Thoracic aorta (tissue), 2 donors: ENCODE data around the gene WDFY4. TPM values are rescaled to one million over a fixed set of nuclear protein-coding genes. Genes with fewer than 3 reads are reported as not detected.

ENCODE experiments used
- ATAC-seq: fragments of 150-250 bp; one replicate; pipeline ENCODE4 v1.8.0; 2017; ENCODE audit warnings: low read depth; ENCODE audit not compliant: insufficient number of reproducible peaks, low FRiP score
- DNase-seq: peaks from one replicate; pipeline ENCODE4 v3.0.0-alpha.2; 2020; ENCODE audit warnings: low spot score
- H3K27ac ChIP-seq, 2 donors: fragments of 200-600 bp; sonication (generic); 1 replicate in 1 of 2; 2 replicates in 1 of 2; pipeline ENCODE4 v1.5.1; 2016; ENCODE audit warnings: mild to moderate bottlenecking in 2 of 2, moderate library complexity in 2 of 2
- H3K27me3 ChIP-seq: fragments of 200-600 bp; sonication (generic); replicated peaks from 2 replicates; pipeline ENCODE4 v1.6.0; 2016; ENCODE audit warnings: mild to moderate bottlenecking; ENCODE audit not compliant: insufficient read depth
- H3K36me3 ChIP-seq: fragments of 200-600 bp; sonication (generic); one replicate; pipeline ENCODE4 v1.5.1; 2016
- H3K4me1 ChIP-seq, 2 donors: fragments of 200-600 bp; sonication (generic); 1 replicate in 1 of 2; 2 replicates in 1 of 2; pipeline versions ENCODE4 v1.5.1 to v1.6.0; 2016; ENCODE audit warnings: low read depth in 2 of 2, mild to moderate bottlenecking in 1 of 2; ENCODE audit not compliant: control insufficient read depth in 1 of 2
- H3K4me3 ChIP-seq: fragments of 200-600 bp; sonication (generic); 2 replicates; pipeline ENCODE4 v1.5.1; 2016; ENCODE audit warnings: mild to moderate bottlenecking
- H3K9me3 ChIP-seq: fragments of 200-600 bp; sonication (generic); 2 replicates; pipeline ENCODE4 v1.5.1; 2016
- total RNA-seq, 2 donors: library from RNA; depleted of rRNA; stranded (reverse); fragments of >200 nt; gene quantifications; one replicate each; pipeline versions ENCODE4 v1.1.0 to v1.2.3, GENCODE V29; 2016
- TF ChIP-seq, protein P1 (sequence below): fragments of 200-600 bp; sonication (generic); IDR thresholded peaks from one replicate; pipeline ENCODE4 v1.5.1; 2019; ENCODE audit warnings: antibody characterized with exemption

WDFY4 gene
- total RNA-seq, 2 donors from 2014 or later, result 10.0 to 14.9 TPM

GRCh38 chr10:48940958-48941357 lies 256.3 kb downstream of the WDFY4 start:
- no peaks in the 10 kb centered on the region for H3K36me3 ChIP-seq
- ATAC-seq, result no peak
- H3K27me3 ChIP-seq, result no peaks in the 10 kb centered on the region
- no peaks in the 10 kb centered on the region for H3K9me3 ChIP-seq
- TF ChIP-seq, protein P1, sequence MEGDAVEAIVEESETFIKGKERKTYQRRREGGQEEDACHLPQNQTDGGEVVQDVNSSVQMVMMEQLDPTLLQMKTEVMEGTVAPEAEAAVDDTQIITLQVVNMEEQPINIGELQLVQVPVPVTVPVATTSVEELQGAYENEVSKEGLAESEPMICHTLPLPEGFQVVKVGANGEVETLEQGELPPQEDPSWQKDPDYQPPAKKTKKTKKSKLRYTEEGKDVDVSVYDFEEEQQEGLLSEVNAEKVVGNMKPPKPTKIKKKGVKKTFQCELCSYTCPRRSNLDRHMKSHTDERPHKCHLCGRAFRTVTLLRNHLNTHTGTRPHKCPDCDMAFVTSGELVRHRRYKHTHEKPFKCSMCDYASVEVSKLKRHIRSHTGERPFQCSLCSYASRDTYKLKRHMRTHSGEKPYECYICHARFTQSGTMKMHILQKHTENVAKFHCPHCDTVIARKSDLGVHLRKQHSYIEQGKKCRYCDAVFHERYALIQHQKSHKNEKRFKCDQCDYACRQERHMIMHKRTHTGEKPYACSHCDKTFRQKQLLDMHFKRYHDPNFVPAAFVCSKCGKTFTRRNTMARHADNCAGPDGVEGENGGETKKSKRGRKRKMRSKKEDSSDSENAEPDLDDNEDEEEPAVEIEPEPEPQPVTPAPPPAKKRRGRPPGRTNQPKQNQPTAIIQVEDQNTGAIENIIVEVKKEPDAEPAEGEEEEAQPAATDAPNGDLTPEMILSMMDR, result no peak
- no peak for DNase-seq
- H3K27ac ChIP-seq, result no peak overlapping the region
- no peak overlapping the region for H3K4me3 ChIP-seq
- peaks cover 0 to 3% of the 10 kb centered on the region in 2 donors for H3K4me1 ChIP-seq

GRCh38 chr10:48941427-48942075 lies 256.9 kb downstream of the WDFY4 start:
- Histone ChIP-seq H3K27ac (no peak overlapping the region), H3K4me1 (peaks cover 0 to 9% of the 10 kb centered on the region in 2 donors), H3K4me3 (no peak overlapping the region), H3K27me3 (no peaks in the 10 kb centered on the region), H3K36me3 (no peaks in the 10 kb centered on the region), H3K9me3 (no peaks in the 10 kb centered on the region)
- TF ChIP-seq, protein P1, result no peak
- DNase-seq (no peak), ATAC-seq (no peak)

DNA sequence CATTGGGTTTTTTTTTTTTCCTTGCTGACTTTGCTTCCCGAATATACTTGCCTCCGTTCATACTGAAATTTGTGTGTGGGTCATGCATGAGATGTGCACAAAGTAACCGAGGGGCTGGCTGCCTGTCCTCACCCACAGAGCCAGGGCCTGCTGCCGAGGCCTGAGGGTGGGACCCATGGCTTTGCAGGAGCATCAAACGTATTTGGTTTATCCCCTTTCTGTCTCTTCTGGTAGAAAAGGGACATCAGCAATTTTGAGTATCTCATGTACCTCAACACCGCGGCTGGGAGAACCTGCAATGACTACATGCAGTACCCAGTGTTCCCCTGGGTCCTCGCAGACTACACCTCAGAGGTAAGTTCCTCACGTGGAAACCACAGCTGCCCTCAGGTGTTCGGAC lies 258.4 kb downstream of the WDFY4 start:
- H3K27me3 ChIP-seq, result no peaks in the 10 kb centered on the region
- TF ChIP-seq, protein P1, result no peak
- no peak overlapping the region for H3K4me3 ChIP-seq
- H3K27ac ChIP-seq, result no peak overlapping the region
- ATAC-seq (no peak), DNase-seq (no peak)
- H3K36me3 ChIP-seq, result no peaks in the 10 kb centered on the region
- peaks cover 15 to 24% of the 10 kb centered on the region in 2 donors for H3K4me1 ChIP-seq
- no peaks in the 10 kb centered on the region for H3K9me3 ChIP-seq

- no peak for ATAC-seq
- H3K4me1 ChIP-seq, result peaks cover 17 to 31% of the 10 kb centered on the region in 2 donors
- TF ChIP-seq, protein P1, result no peak
- H3K9me3 ChIP-seq, result no peaks in the 10 kb centered on the region
- no peaks in the 10 kb centered on the region for H3K36me3 ChIP-seq
- no peaks in the 10 kb centered on the region for H3K27me3 ChIP-seq
- no peak for DNase-seq
- H3K27ac ChIP-seq, result no peak overlapping the region
- no peak overlapping the region for H3K4me3 ChIP-seq
Observed at GRCh38 chr10:48944171-48944570, 259.5 kb downstream of the WDFY4 start.

DNA sequence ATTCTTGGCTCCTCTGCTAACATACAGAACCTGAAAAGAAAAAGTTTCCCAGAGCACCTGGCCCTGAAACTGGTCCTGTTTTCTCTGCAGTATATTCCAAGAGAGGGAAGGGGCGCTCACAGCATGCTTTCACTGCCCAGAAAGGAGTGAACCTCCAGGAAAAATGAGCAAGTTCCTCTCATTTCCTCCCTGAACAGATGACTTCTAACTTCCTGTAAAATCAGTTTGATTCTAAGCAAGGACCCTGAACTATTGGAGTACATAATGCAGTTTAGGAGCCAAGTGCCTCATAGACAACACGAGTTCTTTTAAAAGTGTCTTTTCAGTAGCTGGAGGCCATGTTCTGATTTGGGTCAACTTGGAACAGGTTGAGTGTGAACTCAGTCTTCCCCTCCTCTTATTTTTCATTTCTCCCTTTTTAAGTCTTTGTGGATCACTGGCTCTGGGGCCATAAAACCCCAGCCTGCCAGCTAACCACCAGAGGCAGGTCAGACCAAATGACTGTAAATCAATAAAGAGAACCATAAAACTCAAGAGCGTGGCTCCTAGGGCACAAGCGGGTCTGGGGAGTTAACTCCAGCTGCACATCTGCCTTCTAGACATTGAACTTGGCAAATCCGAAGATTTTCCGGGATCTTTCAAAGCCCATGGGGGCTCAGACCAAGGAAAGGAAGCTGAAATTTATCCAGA lies 260.9 kb downstream of the WDFY4 start:
- TF ChIP-seq, protein P1, result no peak
- Histone ChIP-seq H3K27me3 (no peaks in the 10 kb centered on the region), H3K4me1 (peaks cover 17 to 31% of the 10 kb centered on the region in 2 donors), H3K9me3 (no peaks in the 10 kb centered on the region), H3K4me3 (no peak overlapping the region), H3K36me3 (no peaks in the 10 kb centered on the region), H3K27ac (no peak overlapping the region)
- DNase-seq (no peak), ATAC-seq (no peak)
